NCI-H1930 (cell line): ENCODE data around the gene HIVEP3.

ENCODE experiments used
- DNase-seq, 2 experiments: peaks; one replicate each; lab custom pipeline; 2025; lab: John Stamatoyannopoulos, UW

HIVEP3 gene

DNA sequence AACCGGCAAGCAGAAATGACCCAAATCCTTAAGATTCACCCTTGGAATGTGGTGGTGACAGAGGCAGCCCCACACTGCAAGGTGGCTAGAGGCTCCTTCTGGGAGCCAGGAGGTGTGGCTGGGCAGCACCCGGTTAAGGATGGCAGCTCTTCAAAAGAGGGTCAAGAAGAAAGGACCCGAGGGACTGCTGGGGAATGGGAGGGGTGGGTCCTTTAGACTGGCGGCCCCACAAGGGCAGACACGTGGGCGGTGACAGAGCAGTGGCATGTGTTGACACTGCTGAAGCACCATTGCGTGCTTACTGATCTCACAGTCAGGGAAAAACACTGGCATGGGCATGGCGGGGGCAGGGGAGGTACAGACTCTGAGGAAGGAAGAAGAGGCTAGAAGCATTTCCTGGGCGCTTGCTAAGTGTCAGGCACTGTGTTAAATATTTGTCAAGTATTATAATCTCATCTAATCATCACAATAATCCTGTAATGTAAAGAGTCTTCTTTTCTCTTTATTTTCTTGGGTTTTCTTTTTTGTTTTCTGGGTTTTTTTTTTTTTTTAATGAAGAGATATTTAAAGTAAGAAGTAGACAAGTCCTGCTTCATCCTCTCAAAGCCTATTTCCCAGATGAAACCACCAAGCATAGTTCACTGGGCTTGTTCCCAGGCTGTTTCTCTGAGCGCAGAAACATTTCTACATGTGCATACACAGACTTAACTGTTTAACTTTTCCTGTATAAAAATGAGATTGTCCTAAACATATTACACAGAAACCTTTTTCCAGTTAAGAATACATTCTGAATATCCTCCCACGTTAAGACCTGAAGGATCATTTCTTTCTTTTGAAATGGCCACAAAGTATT is 268.5 kb downstream of the HIVEP3 start:
- DNase-seq, result no peak

DNA sequence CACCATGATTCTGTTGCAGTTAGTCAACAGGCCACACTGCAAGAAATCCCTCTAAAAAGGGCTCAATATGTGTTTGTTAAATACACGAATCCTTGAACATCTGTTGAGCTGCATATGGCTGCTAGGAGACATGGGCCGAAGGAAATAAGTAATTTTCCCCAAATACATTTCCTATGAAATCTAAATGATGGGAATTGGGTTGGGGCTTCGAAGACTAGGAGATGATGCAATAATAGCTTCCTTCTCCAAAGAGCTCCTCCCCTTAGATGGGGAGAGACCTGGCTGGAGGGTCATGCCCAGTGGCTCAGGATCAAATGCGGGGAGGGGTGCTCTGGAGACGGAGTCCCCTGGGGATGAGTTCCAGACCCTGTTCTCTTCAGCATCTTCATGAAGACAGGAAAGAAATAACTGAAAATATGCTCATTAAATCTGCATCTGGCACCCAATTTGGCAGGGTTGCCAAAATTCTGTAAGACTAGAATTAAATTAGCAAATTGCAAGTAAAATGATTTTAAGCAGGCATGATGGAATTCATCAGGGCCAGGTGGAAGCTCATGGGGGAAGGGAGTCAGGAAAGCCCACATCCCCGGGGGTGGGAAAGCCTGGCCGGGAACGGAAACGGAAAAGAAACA is 269.2 kb downstream of the HIVEP3 start:
- no peak for DNase-seq

DNA sequence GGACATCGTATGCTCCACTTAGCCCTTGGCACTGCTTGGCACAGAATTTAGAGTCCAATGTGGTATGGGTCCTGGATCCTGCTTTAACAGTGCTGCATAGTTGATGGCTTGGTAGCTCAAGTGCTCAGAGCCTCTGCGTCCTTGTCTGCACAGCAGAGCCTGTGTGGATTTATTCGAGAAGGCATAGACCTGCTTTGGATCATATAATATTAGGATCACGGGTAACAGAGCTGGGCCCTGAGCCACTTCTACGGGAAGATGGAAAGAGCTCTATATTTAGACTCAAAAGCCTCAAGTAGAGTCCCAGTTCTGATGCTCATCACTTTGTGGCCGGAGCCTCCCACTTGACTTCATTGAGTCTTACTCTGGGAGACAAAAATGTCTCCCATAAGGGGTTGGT is 269.9 kb downstream of the HIVEP3 start:
- no peak for DNase-seq

DNA sequence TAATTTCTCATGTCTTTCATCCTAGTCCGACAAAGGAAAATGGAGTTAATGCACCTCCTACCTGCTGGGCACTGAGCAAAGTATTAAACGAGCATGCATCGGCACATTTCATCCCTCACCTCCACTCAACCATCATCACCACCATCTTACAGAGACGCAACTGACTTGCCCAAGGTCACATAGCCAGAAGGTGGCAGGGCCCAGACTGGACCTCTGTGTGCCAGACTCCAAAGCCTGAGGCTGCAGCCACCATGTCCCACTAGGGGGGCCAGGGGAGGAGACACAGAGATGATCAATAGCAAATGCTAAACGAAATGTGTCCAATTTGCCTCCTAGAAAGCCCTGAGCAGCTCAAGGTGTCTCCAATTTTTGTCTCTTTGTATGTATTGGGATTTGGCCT is 270.5 kb downstream of the HIVEP3 start:
- no peak for DNase-seq

DNA sequence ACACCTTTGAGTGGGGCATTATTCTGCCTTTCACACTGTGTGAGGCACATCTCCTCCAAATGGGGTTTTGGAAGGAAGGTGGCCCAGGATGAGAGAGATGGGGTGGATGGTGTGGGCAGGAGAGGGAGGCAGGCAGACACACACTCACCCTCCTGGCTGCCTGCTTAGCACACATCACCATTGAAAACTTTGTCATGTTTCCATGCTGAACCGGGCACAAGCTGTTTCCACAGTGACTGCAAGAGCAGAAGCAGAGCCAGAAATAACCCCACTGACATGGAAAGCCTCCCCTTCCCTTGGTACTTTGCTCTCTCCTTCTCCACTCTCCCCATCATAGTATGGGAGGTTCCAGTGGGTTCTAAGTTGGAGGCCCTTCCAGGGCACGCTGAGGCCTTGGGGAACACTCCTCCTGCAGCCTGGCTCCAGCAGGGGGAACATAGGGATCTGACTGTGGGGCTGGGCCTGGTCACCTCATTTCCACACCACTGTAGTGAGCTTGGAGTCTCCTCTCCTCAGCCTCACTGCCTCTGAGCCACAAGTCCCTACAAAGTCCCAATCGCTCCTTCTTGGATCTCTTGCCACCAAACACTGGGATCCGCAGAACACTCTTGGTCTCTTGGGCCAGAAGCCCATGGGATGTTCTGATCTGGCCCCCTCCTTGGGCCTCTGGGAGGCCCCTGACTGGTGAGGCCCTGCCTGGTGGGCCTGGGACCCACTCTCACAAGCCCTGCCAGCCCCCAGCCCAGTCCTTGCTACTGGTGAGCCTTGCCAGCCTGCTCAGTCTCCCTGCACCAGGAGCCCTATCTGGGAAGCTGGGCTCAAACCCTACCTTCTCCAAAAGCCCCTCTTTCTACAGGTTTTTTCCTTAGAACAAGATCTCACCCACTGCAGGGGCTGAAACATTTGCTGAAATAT is 271.2 kb downstream of the HIVEP3 start:
- no peak for DNase-seq

DNA sequence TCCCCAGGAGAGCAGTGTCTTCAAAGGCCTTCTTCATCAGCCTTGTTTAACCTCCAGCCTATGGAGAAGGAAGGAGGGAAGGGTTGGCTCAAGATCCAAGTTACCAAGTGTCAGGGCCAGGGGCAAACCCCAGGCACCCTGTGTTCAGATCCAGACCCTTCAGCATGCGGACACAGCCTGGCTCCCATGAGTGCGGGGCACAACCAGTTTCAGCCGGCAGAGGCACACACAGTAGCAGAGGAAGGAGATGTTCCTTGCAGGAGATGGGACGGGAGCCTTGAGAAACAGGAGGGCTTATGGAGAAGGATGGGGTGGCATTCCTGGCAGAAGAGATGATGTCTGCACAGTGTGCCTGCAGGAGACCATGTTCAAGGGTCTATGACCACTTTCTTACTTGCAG is 272.5 kb downstream of the HIVEP3 start:
- no peak for DNase-seq

DNA sequence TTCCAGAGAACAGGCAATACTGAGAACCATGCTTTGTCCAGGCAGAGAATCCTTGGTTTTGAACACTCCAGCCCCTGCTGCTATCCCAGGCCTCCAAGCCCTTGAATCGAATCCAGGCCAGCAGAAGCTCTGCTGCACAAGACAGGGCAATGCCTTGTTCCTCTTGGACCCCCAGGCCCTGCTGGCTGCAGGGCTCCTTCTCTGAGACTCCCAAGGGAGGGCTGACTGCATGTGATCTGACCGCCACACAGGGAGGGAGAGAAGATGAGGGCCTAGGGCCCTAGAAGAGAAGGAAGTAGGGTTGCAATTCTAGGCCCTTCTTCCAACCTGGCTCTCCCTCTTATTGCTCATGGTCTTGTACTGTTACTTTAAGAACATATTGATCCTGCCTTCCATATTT is 273.7 kb downstream of the HIVEP3 start:
- no peak for DNase-seq

DNA sequence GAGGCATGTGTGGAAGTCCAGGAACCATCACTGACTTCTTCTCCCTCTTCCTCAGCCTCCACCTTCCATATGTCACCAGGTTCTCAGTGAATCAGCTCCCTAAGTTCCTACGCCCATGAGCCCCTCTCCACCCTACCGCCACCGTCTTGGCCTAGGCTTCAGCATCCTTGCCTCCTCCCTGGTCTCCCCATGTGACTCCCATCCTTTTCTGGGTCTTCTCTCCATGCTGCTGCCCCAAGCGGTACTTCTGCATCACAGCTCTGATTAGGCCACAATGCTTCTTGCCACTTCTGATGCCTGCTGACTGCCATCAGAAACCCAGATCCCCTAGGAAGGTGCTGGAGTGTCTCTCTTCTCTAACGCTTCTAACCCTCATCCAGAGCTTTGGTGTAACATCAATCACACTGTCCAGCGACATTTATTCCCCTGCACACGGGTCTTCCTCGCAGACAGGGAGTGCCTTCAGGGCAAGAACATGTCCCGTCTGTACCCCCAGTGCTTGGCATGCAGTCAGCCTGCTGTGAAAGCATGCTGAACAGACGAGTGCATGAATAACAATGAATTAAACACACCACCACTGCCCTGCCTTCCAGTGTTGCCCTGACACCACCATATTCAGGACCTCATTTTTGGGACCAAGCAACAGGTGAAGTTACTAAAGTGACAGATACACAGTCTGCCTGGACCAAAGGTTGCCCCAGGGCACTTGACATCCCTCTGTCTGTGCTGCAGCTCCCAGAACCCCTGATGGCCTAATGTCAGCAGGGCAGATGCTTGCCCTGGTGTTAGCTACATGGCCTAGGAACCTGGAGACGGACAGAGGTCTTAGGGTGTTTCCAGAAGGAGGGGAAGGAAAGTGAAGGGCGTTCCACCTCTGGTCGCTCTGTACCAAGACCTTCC is 275.6 kb downstream of the HIVEP3 start:
- no peak for DNase-seq

DNA sequence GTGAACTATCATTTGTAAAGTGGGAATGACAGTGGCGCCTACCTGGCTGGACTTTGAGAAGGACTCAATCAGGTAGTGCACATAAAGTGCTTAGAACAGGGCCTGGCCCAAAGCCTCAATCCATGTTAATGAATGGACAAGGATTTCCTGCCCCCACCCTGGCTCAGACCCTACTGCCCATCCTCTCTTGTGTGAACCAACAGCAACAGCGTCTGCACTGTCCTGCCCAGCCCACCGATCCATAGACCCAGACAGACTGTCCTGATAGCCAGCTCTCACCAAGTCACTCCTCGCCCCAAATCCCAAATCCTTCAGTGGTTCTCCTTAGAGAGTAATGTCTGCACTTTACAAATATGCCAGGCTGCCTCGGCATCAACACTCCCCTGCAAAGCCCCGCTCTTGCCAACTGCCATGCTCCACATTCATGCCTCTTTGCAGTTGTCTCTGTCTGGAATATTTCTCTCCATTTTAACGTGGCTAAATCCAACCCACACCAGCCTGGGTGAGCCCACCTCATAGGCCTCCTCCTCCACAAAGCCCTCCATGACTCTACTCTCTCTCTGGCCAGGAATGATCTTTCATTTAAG is 276.7 kb downstream of the HIVEP3 start:
- DNase-seq, result no peak

DNA sequence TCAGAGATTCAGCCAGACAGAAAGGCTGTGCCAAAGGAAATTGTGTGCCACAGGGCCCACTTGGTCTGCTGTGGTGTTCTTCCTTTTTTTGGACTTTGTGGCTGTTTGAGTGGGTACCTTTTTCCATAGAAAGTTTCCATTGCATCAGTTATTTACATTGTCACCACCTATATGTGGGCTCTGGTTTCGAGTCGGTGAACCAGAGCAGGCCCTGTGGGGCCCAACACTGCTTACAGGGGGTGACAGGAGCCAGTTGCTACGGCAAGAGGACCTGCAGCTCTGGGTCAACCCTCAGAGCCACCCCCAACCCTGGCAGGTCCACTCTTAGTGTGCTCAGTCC is 277.3 kb downstream of the HIVEP3 start:
- DNase-seq, result no peak

DNA sequence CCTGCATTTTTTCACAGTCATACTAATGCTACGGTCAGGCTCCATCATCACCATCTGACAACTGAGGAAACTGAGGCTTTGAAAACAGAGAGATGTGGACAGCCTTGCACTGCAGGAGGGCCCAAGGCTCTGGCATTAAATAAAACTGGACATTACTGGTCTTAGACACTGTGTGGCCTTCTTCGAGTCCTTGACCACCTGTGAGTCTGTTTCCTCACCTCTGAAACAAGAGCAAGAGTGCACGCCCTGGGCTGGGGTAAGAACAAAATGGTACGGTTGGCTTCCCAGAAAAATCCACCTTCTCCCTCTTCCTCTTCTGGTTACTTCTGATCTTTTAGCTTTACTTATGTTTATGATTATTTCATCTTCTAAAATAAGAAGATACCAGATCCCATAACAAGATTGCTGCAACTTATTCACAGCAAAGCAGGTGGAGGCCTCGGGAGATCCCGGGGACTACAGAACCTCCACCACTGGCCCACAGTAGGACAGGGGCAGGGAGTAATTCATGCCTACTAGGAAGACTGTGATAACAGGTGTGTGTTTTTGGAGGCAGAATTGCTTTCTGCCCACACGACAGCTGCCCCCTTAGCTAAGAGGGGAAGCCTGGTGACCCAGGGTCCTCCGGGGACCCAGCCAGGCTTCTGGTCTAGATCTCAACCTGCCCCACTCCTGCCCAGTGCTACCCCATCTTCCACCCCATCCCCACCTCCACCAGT is 277.8 kb downstream of the HIVEP3 start:
- DNase-seq, result no peak

DNA sequence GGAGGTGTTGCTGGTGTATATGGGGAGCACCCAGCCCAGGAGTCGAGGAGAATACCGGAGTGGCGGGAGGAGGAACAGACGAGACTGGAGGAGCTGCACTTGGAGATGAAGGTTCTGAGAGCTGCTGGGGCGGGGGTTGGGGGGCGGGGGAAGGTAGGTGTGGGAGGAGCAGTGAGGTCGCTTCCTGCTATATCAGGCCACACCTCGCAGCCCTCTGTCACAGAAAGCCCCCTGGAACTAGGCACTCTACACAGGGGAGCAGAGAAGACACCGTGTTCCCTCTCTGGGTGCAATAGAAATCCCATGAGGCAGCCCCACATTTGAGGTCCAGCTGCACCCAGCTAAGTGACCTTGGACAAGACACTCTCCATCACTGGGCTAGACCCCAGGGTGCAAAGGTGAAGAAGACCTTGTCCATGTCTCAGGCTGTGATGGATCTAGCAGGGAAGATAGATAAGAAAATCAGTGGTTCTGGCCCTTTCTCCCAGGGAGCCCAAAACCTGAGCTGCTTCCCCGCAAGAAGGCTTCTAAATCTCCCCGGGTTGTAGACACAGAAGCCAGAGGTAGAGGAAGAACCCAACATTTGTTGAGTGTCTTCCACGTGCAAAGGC is 278.5 kb downstream of the HIVEP3 start:
- no peak for DNase-seq

DNA sequence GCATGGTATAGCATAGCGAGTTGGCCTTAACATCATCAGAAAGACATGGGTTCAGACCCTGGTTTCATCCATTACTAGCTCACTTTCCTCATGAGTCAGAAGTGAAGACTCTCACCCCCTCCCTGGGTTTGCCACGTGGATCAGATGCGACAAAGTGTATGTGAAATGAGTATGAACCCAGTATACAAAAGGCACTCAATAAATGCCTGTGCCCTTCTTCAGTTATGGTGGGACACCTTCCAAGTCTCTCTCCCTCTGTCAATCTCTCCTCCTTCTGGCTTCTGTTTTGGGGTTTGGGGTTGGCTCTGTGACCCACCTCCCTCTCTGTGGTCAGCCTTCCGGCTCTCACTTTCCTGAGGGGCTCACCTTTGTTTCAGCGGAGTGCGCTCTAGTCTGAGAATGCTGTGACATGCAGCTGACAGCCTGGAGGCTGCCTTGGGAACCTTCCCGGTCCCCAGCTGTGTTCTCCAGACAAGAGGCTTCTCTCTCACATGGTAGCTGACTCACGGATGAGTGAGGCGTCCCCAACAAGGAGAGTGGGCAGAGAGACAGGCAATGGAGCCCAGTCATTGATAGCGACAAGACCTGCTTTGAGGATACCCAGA is 279.3 kb downstream of the HIVEP3 start:
- DNase-seq, result no peak

DNA sequence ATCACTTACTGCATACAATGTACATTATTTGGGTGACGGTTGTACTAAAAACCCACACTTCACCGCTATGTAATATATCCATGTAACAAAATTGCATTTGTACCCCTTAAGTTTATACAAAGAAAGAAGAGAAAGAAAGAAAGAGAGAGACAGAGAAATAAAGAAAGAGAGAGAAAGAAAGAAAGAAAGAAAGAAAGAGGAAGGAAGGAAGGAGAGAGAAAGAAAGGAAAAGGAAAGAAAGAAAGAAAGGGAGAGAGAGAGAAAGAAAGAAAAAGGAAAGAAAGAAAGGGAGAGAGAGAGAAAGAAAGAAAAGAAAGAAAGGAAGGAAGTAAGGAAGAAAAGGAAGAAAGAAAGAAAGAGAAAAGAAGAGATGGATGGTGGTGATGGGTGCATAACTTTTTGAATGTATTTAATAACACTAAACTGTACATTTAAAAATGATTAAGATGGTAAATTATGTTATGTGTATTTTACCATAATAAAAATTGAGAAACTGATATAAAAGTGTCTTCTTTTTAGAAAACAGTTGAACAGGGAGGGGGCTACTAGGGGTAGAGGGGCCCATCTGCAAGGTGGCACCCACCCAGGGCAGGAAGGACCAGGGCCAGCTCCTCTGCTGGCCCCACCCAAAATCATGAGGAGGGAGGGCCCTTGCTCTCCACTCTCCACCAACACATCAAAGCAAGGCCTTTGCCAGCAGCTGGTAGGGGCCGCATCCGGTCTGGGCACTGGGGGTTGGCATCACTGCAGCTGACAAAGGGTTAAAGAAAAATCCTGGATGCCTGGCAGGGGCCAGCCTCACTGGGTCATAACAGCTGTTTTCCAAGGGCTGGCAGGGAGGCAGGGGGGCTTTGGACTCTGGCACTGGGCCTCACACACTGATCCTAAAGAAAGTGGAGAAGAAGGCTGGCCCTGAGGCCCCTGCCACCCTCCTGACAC is 280.4 kb downstream of the HIVEP3 start:
- DNase-seq, result no peak

DNA sequence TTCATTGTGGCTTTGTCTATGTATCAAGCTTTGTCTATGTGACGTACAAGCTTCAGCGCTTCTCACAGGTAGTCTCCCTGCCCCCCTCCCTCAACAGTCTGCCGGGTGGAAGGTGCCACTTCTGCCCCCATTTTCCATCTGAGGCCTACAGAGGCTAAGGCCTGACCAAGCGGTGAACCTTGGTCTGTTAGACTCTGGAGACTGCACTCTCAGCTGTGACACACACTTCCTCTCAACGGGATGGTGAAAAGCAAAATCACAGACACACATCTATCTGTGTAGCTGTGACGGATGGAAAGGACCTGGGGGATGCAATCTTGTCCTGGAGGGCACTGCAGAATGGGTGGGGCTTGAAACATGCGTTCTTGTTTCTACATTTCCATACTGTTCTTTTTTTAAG is 281.4 kb downstream of the HIVEP3 start:
- DNase-seq, result no peak

DNA sequence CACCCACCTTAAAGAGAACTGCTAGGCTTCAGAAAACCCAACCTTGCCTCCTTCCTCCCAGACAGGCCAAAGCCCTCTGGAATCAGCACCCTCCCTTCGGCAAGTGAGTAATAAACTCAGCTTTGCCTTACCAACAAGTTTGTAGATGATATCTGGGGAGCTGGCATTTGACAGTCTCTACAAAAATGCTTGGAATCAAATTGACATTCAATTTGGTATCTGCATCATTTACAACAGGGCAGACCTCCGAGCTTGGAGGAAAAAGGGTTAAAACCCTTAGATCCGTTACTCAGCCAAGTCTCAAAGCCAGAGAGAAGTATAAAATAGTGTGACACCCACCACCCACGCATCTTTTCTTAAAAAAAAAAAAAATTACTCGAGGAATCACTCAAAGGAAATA is 285.0 kb downstream of the HIVEP3 start:
- no peak for DNase-seq

DNA sequence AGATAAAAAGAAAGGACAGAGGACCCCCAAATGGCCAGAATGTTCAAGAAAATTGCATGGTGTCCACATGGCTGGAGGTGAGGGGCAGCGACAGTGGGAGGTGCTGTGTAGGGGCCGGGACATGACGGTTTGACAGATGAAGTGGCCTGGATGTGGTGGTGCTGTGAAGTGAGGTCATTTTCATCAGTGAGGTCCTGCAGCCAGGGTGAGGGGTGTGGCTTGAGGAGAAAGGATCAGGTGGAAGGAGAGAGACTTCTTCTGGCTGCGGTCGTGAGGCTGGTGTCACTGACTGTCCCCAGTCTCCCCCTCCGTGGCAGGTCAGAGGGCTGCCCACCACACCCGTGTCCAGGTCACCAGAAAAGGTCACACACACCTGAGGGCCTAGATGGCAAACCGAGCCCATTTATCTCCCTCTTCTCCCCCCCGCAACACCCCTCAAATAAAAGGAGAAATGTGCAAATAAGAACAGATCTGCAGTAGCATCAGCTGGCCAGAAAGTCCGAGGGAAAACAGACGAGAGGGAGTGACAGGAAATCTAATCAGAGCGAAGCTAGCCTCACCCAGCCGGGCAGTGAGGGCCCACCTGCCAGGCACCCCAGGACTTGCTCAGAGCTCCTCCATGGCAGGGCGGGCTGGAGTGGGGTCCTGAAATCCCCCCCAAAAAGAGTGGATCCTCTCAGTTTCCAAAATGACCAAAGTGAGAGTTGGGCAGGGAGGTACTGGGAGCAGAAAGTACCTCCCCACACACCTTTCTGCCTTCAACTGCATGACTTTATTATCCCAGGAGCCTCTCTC is 285.7 kb downstream of the HIVEP3 start:
- no peak for DNase-seq

DNA sequence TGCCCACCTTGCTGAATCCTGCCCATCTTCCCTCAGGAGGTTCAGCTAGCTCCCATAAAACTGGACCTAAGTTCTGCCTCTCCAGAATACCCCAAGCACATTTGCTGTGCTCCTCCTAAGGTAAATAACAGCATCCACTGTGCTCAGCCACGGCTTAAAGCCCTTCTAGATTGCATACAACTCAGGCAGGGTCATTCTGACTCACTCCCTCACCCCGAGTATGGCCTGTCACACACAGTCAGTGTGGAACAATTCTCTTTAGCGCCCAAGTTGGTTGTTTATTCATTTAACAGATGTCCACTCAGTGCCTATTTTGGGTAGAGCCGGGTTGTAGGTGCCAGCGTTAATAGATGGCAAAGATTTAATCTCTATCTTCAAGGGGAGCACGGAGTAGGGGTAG is 286.8 kb downstream of the HIVEP3 start:
- DNase-seq, result no peak
